A673 (cell line): ENCODE measurements around the gene RHOV.

Experiments
- EZH2 ChIP-seq: fragments of 200-600 bp; sonication (generic); IDR thresholded peaks from 2 replicates; pipeline ENCODE4 v1.6.1; 2017; ENCODE audit warnings: borderline replicate concordance, low read depth, mild to moderate bottlenecking, mixed read lengths, antibody characterized with exemption, low read length; ENCODE audit not compliant: poor library complexity, severe bottlenecking
- TF ChIP-seq, protein P1 (sequence below): fragments of 300-800, 200-600 bp; sonication (generic); conservative IDR thresholded peaks from 2 replicates; pipeline ENCODE4 v1.5.1; 2017; ENCODE audit warnings: low read depth, mild to moderate bottlenecking, antibody characterized with exemption, low read length, moderate library complexity, mixed read lengths

GRCh38 chr15:40904552-40905201 lies 30.6 kb upstream of the RHOV start:
- TF ChIP-seq, protein P1, sequence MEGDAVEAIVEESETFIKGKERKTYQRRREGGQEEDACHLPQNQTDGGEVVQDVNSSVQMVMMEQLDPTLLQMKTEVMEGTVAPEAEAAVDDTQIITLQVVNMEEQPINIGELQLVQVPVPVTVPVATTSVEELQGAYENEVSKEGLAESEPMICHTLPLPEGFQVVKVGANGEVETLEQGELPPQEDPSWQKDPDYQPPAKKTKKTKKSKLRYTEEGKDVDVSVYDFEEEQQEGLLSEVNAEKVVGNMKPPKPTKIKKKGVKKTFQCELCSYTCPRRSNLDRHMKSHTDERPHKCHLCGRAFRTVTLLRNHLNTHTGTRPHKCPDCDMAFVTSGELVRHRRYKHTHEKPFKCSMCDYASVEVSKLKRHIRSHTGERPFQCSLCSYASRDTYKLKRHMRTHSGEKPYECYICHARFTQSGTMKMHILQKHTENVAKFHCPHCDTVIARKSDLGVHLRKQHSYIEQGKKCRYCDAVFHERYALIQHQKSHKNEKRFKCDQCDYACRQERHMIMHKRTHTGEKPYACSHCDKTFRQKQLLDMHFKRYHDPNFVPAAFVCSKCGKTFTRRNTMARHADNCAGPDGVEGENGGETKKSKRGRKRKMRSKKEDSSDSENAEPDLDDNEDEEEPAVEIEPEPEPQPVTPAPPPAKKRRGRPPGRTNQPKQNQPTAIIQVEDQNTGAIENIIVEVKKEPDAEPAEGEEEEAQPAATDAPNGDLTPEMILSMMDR: no peak
- TF ChIP-seq EZH2: no peak
